Measurements from ENCODE around the gene SBF2. TPM values are rescaled to one million over a fixed set of nuclear protein-coding genes. Genes with fewer than 3 reads are reported as not detected.

SBF2 gene
- 77.4 TPM for total RNA-seq

DNA sequence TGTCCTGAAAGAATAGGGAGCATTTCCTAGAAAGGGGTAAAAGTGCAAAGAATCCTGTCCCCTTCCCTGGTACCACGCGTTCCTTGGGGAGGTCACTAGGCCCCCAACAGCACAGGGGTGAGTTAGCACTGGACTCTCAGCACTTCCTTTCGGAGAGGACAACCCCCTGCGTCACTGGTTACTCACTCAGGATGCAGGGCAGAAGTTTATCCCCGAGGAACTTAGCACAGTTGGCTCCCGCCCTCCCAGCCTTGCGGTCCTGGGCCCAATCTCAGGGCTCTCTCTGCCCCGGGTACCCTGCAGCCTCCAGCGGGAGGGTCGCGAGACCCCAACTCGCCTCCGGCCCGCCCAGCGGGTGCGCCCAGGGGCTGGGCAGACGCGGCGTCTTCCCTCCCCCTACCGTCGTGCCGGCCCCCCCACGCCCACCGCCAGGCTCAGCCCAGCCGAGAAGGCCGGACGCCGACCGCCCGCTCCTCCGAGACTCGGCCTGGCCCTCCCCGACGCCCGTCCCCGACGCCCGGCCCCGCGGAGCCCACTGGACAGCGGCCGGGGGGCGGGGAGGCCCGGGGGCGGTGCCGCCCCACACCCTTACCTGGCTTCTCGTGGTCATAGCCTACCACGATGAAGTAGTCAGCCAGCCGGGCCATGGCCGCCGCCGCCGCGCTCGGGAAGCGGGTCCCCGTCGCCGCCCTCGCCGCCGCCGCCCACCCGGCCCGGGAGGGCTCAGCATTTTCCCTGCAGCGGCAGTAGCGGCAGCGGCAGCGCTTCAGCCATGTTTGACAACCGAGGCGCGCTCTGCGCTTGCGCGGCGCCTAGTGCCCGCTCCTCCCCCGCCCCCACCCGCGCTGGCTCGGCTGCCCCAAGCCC is at the start of gene SBF2:
TSS of gene SBF2 (minus strand) at position 797 of the 867 bp plus-strand sequence. CDS start at position 647, 150 bp downstream.

GRCh38 chr11:10304495-10305261 is 10.7 kb upstream of the SBF2 start, which contains the start of gene ADM:
ADM (plus strand) TSS chr11:10305073; CDS start chr11:10305701, 628 bp downstream.

Small RNA genes lying within 50 kb of the gene (small RNA-seq; reads per million reads assigned to genes)
- gene AC080023.2 (ENCODE audit: low replicate concordance) (not detected), gene RNU7-28P (ENCODE audit: low replicate concordance) (not detected)

Other genes with a start within 250 kb of the SBF2 start
- gene ADM, start 10.9 kb upstream of the SBF2 start, total RNA-seq: 91.5 TPM
- 11.2 TPM for gene AMPD3, start 161.0 kb upstream of the SBF2 start, total RNA-seq
- gene RNF141, start 247.0 kb upstream of the SBF2 start, total RNA-seq: 30.9 TPM